LNCaP clone FGC (cell line): ENCODE measurements around the gene FANCE.

Experiments
- DNase-seq: peaks from one replicate; pipeline ENCODE4 v3.0.0-alpha.2; 2011; ENCODE audit warnings: low read depth
- H3K4me3 ChIP-seq: 2 replicates; pipeline ENCODE4 v1.5.1; 2011; ENCODE audit warnings: mild to moderate bottlenecking, low read depth, low read length, control low read depth
- TF ChIP-seq, protein P1 (sequence below): IDR thresholded peaks from 2 replicates; pipeline ENCODE4 v1.5.1; 2012; ENCODE audit warnings: mild to moderate bottlenecking; ENCODE audit not compliant: control insufficient read depth, insufficient read depth; ENCODE audit errors: extremely low read depth

Gene FANCE

DNA sequence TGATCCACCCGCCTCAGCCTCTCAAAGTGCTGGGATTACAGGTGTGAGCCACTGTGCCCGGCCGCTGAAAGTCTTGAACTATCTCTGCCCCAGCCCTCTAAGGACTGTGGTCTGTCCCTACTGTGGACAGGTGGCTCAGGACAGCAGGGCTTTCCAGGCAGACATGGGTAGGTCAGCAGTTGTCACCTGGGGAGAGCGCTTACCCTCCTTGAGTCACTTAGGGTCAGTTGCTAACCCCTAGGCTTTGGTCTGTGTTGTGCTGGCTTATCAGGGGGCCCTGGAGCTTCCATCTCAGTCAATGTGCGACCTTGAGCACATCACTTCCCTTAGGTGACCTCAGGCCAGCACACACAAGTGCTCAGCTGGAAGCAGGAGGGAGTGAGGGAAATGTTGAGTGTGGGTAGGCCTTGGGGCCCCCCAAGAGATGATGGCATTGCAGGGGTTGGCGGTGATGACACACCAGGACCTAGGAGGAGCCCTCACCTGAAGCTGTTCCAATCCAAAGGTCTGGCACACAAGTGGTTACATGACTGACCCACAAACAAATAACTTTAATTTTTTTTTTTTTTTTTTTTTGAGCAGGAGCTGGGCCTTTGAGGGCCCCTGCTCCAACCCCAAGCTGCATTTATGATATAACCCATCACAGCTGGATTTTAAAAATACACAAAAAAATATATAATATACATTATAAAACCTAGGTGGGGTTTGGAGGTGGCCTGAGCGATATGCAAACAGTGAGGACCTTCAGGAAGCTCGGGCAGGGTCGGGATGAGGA, 21.1 kb downstream of the FANCE start:
- H3K4me3 ChIP-seq: no peak overlapping the region
- DNase-seq: no peak
- TF ChIP-seq, protein P1, sequence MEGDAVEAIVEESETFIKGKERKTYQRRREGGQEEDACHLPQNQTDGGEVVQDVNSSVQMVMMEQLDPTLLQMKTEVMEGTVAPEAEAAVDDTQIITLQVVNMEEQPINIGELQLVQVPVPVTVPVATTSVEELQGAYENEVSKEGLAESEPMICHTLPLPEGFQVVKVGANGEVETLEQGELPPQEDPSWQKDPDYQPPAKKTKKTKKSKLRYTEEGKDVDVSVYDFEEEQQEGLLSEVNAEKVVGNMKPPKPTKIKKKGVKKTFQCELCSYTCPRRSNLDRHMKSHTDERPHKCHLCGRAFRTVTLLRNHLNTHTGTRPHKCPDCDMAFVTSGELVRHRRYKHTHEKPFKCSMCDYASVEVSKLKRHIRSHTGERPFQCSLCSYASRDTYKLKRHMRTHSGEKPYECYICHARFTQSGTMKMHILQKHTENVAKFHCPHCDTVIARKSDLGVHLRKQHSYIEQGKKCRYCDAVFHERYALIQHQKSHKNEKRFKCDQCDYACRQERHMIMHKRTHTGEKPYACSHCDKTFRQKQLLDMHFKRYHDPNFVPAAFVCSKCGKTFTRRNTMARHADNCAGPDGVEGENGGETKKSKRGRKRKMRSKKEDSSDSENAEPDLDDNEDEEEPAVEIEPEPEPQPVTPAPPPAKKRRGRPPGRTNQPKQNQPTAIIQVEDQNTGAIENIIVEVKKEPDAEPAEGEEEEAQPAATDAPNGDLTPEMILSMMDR: no peak

DNA sequence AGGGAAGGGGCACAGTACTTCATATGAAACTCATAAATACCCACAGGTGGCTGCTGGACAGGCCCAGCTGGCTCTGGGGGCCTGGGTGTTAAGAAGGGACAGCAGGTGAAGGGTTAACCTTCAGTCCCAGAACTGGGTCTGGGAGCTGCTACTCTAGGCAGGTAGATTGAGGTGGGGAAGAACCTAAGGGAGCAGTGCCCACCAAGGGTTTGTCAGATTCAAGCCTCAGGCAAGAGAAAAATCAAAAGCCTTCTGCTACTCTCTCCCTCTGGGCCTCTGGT, 21.7 kb downstream of the FANCE start:
- no peak overlapping the region for H3K4me3 ChIP-seq
- TF ChIP-seq, protein P1: no peak
- no peak for DNase-seq

DNA sequence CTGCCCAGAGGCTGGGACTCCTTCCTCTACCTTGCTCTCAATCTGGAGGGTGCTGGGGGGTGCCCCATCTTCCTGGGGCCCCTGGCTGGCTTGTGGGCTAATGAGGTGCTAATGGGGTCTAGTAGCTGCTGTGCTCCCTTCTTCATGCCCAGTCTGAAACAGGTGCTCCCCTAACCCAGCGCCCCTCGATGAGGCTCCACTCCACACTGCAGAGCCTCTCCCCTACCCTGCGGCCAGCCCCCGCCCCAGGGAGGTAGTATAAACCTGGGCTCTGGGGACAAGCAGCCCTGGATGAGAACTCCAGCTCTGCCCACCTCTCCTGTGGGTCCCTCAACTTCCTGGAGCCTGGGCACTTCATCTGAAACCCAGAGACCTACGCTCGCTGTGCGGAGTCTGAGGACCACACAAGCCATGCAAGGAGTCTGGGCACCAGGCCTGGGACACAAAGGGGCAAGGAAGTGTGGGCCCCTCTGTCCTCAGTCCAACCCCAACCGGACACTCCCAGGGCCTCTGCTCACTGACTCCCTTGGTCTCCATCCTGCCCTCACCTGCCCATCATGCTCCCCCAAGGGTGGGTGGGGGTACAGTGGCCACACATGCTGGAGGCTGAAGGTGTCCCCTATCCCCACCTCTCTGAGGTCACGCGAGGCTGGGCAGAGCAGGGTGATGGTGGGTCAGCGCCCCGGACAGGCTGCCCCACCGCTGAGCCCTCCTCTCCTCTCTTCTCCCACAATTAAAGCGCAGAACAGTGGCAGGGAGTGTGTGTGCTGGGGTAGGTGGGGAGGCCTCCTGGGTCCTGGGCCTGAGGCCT, 22.2 kb downstream of the FANCE start:
- no peak overlapping the region for H3K4me3 ChIP-seq
- TF ChIP-seq, protein P1: no peak
- DNase-seq: no peak

DNA sequence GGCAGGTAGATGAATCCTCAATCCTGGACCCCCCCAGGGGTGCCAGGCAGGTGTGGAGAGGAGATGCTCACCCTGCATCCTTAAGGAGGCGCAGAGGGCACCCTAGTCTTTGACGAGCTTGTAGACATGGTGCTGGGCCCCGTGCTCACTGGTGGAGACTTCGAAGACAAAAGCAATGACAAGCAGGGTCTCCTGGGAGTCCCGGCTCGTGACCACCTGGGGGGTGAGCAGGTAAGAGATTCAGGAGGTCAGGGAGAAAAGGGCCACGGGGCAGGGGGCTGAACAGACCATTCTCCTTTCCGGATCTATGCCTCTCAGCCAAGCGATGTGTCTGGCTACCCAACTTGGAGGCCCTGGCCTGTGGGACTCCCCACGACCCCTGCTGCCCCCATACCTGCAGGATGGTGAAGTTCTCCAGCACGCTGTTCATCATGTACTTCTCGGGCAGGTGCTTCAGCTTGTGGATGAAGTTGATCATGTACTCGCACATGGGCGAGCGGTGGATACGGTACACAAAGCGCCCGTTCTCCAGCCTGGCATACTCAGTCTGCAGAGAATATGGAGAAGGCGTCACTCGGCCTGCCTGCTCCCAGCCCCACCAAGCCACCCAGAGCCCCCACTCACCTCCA, 22.9 kb downstream of the FANCE start:
- DNase-seq: no peak
- H3K4me3 ChIP-seq: no peak overlapping the region
- TF ChIP-seq, protein P1: no peak

DNA sequence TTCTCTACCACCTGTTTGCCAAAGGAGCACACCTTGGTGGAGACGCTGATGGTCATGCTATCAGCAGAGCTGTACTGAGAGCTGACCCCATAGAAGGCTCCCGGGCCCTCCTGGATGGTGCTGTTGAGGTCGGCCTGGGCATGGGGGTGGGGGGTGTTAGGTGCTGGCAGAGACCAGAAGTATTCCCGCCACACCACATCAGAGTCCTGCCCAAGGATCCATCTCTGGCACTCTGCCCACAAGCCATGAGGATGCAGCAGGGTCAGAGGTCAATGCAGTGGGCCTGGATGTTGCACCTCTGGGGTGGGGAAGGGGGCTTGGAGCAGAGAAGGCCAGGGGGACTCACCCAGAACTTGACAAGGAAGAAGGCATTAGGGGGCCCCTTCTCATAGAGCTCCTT, 23.4 kb downstream of the FANCE start:
- TF ChIP-seq, protein P1: no peak
- DNase-seq: no peak
- H3K4me3 ChIP-seq: no peak overlapping the region

DNA sequence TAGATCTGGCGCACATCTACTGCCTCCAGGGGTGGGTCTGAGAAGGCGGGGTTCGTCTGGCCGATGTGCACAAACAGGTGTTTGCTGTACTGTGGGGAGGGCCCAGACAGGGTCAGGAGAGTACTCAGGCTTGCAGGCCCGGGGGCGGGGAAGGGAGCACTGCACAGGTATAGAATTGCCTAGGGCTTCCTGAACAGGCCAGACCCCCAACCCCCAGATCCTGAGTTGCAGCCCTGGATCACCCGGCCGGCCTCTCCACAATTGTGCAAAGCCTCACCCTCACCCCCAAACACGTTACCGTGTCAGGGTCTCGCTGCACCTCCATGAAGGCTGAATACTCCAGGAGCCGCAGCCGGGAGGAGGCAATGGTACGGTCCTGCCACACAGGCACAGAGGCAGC, 23.9 kb downstream of the FANCE start:
- TF ChIP-seq, protein P1: no peak
- DNase-seq: no peak
- no peak overlapping the region for H3K4me3 ChIP-seq
